Fibroblast of mammary gland (primary cell): Measurements from ENCODE around the gene NF1.
"Not testable (repeated sequence)": the region's sequence is repeated elsewhere in the genome, so short reads cannot be mapped to it uniquely, and the experiment has no call there.

ENCODE experiments used
- DNase-seq: peaks from one replicate; pipeline ENCODE4 v3.0.0-alpha.2; 2010; ENCODE audit warnings: low read depth
- H3K4me3 ChIP-seq: 2 replicates; pipeline ENCODE4 v1.5.1; 2011; ENCODE audit warnings: low read depth, mild to moderate bottlenecking, low read length, moderate library complexity; ENCODE audit not compliant: control insufficient read depth
- TF ChIP-seq, protein P1 (sequence below): conservative IDR thresholded peaks from 2 replicates; pipeline ENCODE4 v1.5.1; 2011; ENCODE audit warnings: low read depth, low read length, inconsistent platforms; ENCODE audit not compliant: control insufficient read depth, insufficient read depth

Gene NF1

DNA sequence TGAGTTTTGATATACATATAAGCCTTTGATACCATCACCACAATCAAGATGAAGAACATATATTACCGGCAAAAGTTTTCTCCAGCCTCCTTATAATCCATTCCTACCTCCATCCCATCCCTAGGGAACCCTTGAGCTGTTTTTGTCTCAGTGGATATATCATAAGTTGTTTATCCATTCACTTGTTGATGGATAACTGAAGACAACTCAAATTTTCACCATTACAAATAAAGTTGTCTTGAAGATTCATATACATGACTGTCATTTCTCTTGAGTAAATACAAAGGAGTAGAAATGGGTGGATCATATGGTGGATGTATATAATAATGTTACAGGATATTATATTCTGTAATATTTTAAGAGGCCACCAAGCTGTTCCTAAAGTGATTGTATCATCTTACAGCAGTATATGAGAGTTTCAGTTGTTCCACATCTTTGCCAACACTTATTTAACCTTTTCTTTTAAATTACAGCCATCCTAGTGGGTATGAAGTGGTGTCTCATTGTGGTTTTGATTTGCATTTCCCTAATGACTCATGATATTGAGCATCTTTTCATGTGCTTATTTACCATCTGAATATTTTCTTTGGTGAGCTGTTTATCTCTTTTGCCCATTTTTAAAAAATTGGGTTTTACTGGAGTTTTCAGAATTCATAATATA, 17.4 kb downstream of the NF1 start:
- H3K4me3 ChIP-seq, result no peak overlapping the region
- TF ChIP-seq, protein P1, sequence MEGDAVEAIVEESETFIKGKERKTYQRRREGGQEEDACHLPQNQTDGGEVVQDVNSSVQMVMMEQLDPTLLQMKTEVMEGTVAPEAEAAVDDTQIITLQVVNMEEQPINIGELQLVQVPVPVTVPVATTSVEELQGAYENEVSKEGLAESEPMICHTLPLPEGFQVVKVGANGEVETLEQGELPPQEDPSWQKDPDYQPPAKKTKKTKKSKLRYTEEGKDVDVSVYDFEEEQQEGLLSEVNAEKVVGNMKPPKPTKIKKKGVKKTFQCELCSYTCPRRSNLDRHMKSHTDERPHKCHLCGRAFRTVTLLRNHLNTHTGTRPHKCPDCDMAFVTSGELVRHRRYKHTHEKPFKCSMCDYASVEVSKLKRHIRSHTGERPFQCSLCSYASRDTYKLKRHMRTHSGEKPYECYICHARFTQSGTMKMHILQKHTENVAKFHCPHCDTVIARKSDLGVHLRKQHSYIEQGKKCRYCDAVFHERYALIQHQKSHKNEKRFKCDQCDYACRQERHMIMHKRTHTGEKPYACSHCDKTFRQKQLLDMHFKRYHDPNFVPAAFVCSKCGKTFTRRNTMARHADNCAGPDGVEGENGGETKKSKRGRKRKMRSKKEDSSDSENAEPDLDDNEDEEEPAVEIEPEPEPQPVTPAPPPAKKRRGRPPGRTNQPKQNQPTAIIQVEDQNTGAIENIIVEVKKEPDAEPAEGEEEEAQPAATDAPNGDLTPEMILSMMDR, result no peak
- DNase-seq, result peak; percentile 73

DNA sequence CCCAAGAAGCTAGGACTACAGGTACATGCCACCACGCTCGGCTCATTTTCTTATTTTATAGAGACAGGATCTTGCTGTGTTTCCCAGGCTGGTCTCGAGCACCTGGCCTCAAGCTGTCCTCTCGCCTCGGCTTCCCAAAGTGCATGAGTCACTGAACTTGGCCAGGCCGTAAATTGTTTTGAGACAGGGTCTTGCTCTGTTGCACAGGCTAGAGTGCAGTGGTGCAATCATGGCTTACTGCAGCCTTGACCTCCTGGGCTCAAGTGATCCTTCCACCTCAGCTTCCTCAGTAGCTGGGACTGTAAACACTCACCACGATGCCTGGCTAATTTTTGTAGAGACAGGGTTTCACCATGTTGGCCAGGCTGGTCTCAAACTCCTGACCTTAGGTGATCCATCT, 18.6 kb downstream of the NF1 start:
- H3K4me3 ChIP-seq, result not testable (repeated sequence)
- DNase-seq, result peak; percentile 94

DNA sequence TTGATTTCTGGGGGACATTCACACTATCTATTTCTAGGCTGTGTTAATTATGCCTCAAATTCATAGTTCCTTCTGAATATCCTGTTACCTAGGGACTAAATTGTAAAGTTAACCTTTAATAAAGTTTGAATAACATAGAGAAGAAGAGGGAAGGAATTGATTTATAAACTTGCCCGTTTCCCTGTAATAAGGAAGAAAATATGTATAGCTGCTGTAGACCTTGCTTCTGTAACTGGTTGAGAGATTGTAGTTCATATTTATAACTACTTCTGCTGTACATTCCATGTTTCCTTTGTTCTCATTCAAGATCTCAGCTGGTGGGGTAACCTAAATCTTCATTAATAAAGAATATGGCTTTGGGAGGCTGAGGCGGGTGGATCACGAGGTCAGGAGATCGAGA, 19.2 kb downstream of the NF1 start:
- no peak for DNase-seq
- H3K4me3 ChIP-seq, result no peak overlapping the region
- TF ChIP-seq, protein P1, result no peak

DNA sequence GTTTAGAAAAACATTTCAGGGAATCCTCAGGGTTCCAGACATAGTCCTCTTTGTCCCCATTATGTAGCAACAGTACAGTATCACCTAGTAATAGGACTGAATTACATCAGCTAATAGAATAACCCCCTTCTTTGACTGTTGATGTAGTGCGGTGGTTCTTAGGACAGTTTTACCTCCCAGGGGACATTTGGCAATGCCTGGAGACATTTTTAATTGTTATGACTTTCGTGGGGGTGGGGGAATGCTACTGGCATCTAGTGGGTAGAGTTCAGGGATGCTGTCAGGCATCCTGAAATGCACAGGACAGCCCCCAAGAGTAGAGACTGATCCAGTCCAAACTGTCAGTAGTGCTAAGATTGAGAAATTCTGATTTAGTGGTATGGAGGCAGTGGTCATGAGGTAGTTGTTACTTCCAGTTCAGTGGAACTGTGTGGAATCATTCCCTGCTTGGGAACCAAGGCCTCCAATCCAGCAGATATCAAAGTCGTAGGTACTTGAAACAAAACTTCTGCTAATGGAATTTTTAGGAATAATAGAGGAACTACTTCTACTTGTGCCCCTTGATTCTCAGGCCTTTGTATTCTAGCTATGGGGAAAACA, 20.3 kb downstream of the NF1 start:
- DNase-seq, result no peak
- TF ChIP-seq, protein P1, result no peak
- no peak overlapping the region for H3K4me3 ChIP-seq

DNA sequence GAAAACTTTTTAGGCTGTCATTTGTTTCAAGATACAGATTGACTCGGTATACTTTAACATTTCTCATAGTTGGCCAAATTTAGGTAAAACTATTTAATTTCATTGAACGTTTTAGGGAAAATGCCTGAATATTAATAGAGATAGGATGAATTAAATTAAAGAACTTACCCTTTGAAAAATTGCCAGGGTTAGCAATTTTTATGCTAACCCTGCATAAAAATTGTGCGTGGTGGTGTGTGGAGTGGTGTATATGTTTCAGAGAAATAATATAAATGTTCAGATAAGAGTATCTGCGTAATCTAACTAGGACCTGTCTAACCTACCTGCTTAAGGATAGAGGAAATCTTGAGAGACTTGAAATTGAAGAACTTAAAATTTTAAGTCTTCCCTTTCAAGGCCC, 21.4 kb downstream of the NF1 start:
- no peak for DNase-seq
- no peak overlapping the region for H3K4me3 ChIP-seq
- TF ChIP-seq, protein P1, result no peak

DNA sequence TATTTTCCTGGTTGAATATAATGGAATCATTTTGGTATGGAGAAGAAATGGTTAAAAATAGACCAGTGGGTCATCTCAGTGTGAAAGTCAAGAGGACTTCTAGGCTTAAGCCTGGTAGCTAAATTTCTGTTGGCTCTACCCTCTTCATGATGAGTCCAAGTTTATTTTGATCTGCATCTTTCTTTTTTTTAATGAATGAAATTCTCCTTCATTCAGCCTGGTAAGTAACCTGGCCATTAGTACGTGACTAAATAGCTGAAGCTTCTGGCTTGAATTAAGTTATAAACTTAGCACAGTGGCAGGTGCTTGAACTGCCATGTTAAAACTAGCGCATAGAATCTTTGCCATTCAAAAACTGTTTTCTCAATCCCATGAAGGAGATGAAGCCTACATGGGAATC, 28.0 kb downstream of the NF1 start:
- DNase-seq, result no peak
- H3K4me3 ChIP-seq, result no peak overlapping the region
- TF ChIP-seq, protein P1, result no peak

- H3K4me3 ChIP-seq, result no peak overlapping the region
- no peak for DNase-seq
- TF ChIP-seq, protein P1, result no peak
Observed at GRCh38 chr17:31126318-31126717, 31.5 kb downstream of the NF1 start.
